NCI-H1417 (cell line): ENCODE data around the gene CDPF1.
A peak's percentile ranks its signal among the peaks of the same experiment; 100 is the strongest.

Experiments
- DNase-seq, 3 experiments: peaks; one replicate each; lab custom pipeline; 2025; lab: John Stamatoyannopoulos, UW

CDPF1 gene

GRCh38 chr22:46256358-46256958, 6.4 kb upstream of the CDPF1 start:
- no peak for DNase-seq

- DNase-seq = no peak
Measured at GRCh38 chr22:46251816-46252380, 1.8 kb upstream of the CDPF1 start.

GRCh38 chr22:46251266-46251665, 1.2 kb upstream of the CDPF1 start:
- peak in 1 of 3 experiments; percentile 39 for DNase-seq

GRCh38 chr22:46250783-46251125, 661 bp upstream of the CDPF1 start:
- DNase-seq = peak in 1 of 3 experiments; percentile 62

- no peak for DNase-seq
Measured at GRCh38 chr22:46247443-46247975, 2.6 kb downstream of the CDPF1 start.

- no peak for DNase-seq
Measured at GRCh38 chr22:46246178-46246577, 3.9 kb downstream of the CDPF1 start.

GRCh38 chr22:46245511-46245910, 4.6 kb downstream of the CDPF1 start:
- peak in 2 of 3 experiments; percentile 26 to 64 for DNase-seq

- no peak for DNase-seq
Measured at GRCh38 chr22:46244771-46245170, 5.3 kb downstream of the CDPF1 start.

GRCh38 chr22:46242076-46242475, 8.0 kb downstream of the CDPF1 start:
- no peak for DNase-seq

GRCh38 chr22:46241396-46242007, 8.6 kb downstream of the CDPF1 start:
- no peak for DNase-seq

- DNase-seq = no peak
Measured at GRCh38 chr22:46240907-46241306, 9.2 kb downstream of the CDPF1 start.

- no peak for DNase-seq
Measured at GRCh38 chr22:46240506-46240905, 9.6 kb downstream of the CDPF1 start.

GRCh38 chr22:46240073-46240472, 10.0 kb downstream of the CDPF1 start:
- DNase-seq = no peak

GRCh38 chr22:46239261-46240048, 10.6 kb downstream of the CDPF1 start:
- DNase-seq = no peak

GRCh38 chr22:46238541-46238940, 11.6 kb downstream of the CDPF1 start:
- no peak for DNase-seq

- no peak for DNase-seq
Measured at GRCh38 chr22:46237453-46238124, 12.5 kb downstream of the CDPF1 start.

GRCh38 chr22:46234969-46235368, 15.1 kb downstream of the CDPF1 start:
- no peak for DNase-seq

GRCh38 chr22:46233231-46233630, 16.9 kb downstream of the CDPF1 start:
- no peak for DNase-seq

- no peak for DNase-seq
Measured at GRCh38 chr22:46230262-46230901, 19.7 kb downstream of the CDPF1 start.

- DNase-seq = no peak
Measured at GRCh38 chr22:46229701-46230100, 20.4 kb downstream of the CDPF1 start.

GRCh38 chr22:46226577-46226976, 23.5 kb downstream of the CDPF1 start:
- no peak for DNase-seq

- DNase-seq = no peak
Measured at GRCh38 chr22:46225631-46226030, 24.5 kb downstream of the CDPF1 start.
